H9 (cell line): ENCODE data around the gene QSER1. TPM values are rescaled to one million over a fixed set of nuclear protein-coding genes. Genes with fewer than 3 reads are reported as not detected.

Experiments
- DNase-seq: peaks from one replicate; pipeline ENCODE4 v3.0.0-alpha.2; 2017
- H2AFZ ChIP-seq: one replicate; pipeline ENCODE4 v1.6.1; 2013; ENCODE audit warnings: mild to moderate bottlenecking, low read length, control low read depth, moderate library complexity
- H2AK5ac ChIP-seq: 2 replicates; pipeline ENCODE4 v1.6.1; 2013; ENCODE audit warnings: low read length, control low read depth, mixed read lengths; ENCODE audit not compliant: insufficient read length
- H2BK120ac ChIP-seq: one replicate; pipeline ENCODE4 v1.6.1; 2013; ENCODE audit warnings: low read depth, mild to moderate bottlenecking, low read length, control low read depth, inconsistent platforms; ENCODE audit not compliant: poor library complexity, severe bottlenecking
- H2BK12ac ChIP-seq: 2 replicates; pipeline ENCODE4 v1.6.1; 2013; ENCODE audit warnings: low read length, control low read depth, mixed read lengths, low read depth; ENCODE audit not compliant: insufficient read length
- H2BK15ac ChIP-seq: 2 replicates; pipeline ENCODE4 v1.6.1; 2013; ENCODE audit warnings: low read depth, low read length, control low read depth
- H2BK20ac ChIP-seq: one replicate; pipeline ENCODE4 v1.6.1; 2013; ENCODE audit warnings: low read depth, mild to moderate bottlenecking, low read length, control low read depth, inconsistent platforms; ENCODE audit not compliant: poor library complexity, severe bottlenecking
- H2BK5ac ChIP-seq: 2 replicates; pipeline ENCODE4 v1.6.1; 2013; ENCODE audit warnings: low read length, control low read depth, mixed read lengths; ENCODE audit not compliant: insufficient read length
- H3K14ac ChIP-seq: 2 replicates; pipeline ENCODE4 v1.6.1; 2013; ENCODE audit warnings: low read length, control low read depth; ENCODE audit not compliant: insufficient read depth
- H3K18ac ChIP-seq: 2 replicates; pipeline ENCODE4 v1.6.1; 2013; ENCODE audit warnings: low read depth, mild to moderate bottlenecking, mixed read lengths, low read length, control low read depth; ENCODE audit not compliant: insufficient read length
- H3K23ac ChIP-seq: 2 replicates; pipeline ENCODE4 v1.6.1; 2013; ENCODE audit warnings: low read length, control low read depth, mixed read lengths, low read depth; ENCODE audit not compliant: insufficient read length
- H3K23me2 ChIP-seq: 2 replicates; pipeline ENCODE4 v1.6.1; 2013; ENCODE audit warnings: low read depth, mild to moderate bottlenecking, mixed read lengths, low read length, control low read depth; ENCODE audit not compliant: insufficient read length, poor library complexity, severe bottlenecking
- H3K27ac ChIP-seq: 2 replicates; pipeline ENCODE4 v1.5.1; 2013; ENCODE audit warnings: low read length, control low read depth, mixed read lengths, low read depth; ENCODE audit not compliant: insufficient read length
- H3K27me3 ChIP-seq: 2 replicates; pipeline ENCODE4 v1.6.1; 2013; ENCODE audit warnings: low read length, control low read depth, inconsistent platforms; ENCODE audit not compliant: insufficient read depth
- H3K4ac ChIP-seq: 2 replicates; pipeline ENCODE4 v1.6.1; 2013; ENCODE audit warnings: low read depth, mild to moderate bottlenecking, control low read depth, inconsistent platforms, low read length, moderate library complexity
- H3K4me1 ChIP-seq: 2 replicates; pipeline ENCODE4 v1.6.1; 2013; ENCODE audit warnings: low read length, control low read depth, inconsistent platforms; ENCODE audit not compliant: insufficient read depth
- H3K4me2 ChIP-seq: 2 replicates; pipeline ENCODE4 v1.6.1; 2013; ENCODE audit warnings: low read length, control low read depth, mixed read lengths; ENCODE audit not compliant: insufficient read length, insufficient read depth
- H3K56ac ChIP-seq: 2 replicates; pipeline ENCODE4 v1.6.1; 2013; ENCODE audit warnings: low read depth, mild to moderate bottlenecking, mixed read lengths, low read length, control low read depth; ENCODE audit not compliant: insufficient read length
- H3K79me1 ChIP-seq: 2 replicates; pipeline ENCODE4 v1.6.1; 2013; ENCODE audit warnings: low read depth, mild to moderate bottlenecking, moderate library complexity, low read length, control low read depth, inconsistent platforms; ENCODE audit not compliant: insufficient read depth, poor library complexity, severe bottlenecking
- H3K79me2 ChIP-seq: 2 replicates; pipeline ENCODE4 v1.6.1; 2013; ENCODE audit warnings: low read length, control low read depth, inconsistent platforms; ENCODE audit not compliant: insufficient read depth
- H3K9ac ChIP-seq: 2 replicates; pipeline ENCODE4 v1.6.1; 2013; ENCODE audit warnings: low read length, control low read depth, mixed read lengths; ENCODE audit not compliant: insufficient read length; ENCODE audit errors: extremely low read depth
- H3K9me3 ChIP-seq: one replicate; pipeline ENCODE4 v1.6.1; 2013; ENCODE audit warnings: low read depth, low read length, inconsistent platforms; ENCODE audit not compliant: control insufficient read depth
- H3T11ph ChIP-seq: one replicate; pipeline ENCODE4 v1.6.1; 2013; ENCODE audit warnings: mild to moderate bottlenecking, low read length, control low read depth, inconsistent platforms
- H4K20me1 ChIP-seq: one replicate; pipeline ENCODE4 v1.6.1; 2013; ENCODE audit not compliant: control insufficient read depth, insufficient read length, insufficient read depth
- H4K5ac ChIP-seq: 2 replicates; pipeline ENCODE4 v1.6.1; 2013; ENCODE audit warnings: low read depth, mild to moderate bottlenecking, mixed read lengths, low read length, control low read depth; ENCODE audit not compliant: insufficient read length
- H4K8ac ChIP-seq: replicated peaks from 2 replicates; pipeline ENCODE4 v1.6.1; 2013; ENCODE audit warnings: low read length, control low read depth, mixed read lengths, low read depth; ENCODE audit not compliant: insufficient read length
- H4K91ac ChIP-seq: 2 replicates; pipeline ENCODE4 v1.6.1; 2013; ENCODE audit warnings: low read depth, mild to moderate bottlenecking, moderate library complexity, mixed read lengths, low read length, control low read depth; ENCODE audit not compliant: insufficient read length
- H3K27ac Mint-ChIP-seq, 3 experiments: 2 replicates in 2 of 3; 3 replicates in 1 of 3; pipeline ENCODE4 v1.8.0; 2020 to 2021; ENCODE audit warnings: mixed read lengths in 3 of 3, mild to moderate bottlenecking in 1 of 3, moderate library complexity in 1 of 3
- H3K27me3 Mint-ChIP-seq: 2 replicates; pipeline ENCODE4 v1.8.0; 2021; ENCODE audit warnings: low read depth, mild to moderate bottlenecking, moderate library complexity, mixed read lengths
- H3K36me3 Mint-ChIP-seq, 3 experiments: 2 replicates in 2 of 3; 3 replicates in 1 of 3; pipeline ENCODE4 v1.8.0; 2020 to 2021; ENCODE audit warnings: low read depth in 3 of 3, mixed read lengths in 3 of 3; ENCODE audit not compliant: insufficient read depth in 1 of 3
- H3K4me1 Mint-ChIP-seq, 2 experiments: 2 replicates each; pipeline ENCODE4 v1.8.0; 2020; ENCODE audit warnings: mixed read lengths in 2 of 2
- H3K4me3 Mint-ChIP-seq, 2 experiments: 2 replicates in 1 of 2; 3 replicates in 1 of 2; pipeline ENCODE4 v1.8.0; 2020 to 2021; ENCODE audit warnings: mild to moderate bottlenecking in 2 of 2, mixed read lengths in 2 of 2, moderate library complexity in 1 of 2
- H3K9me3 Mint-ChIP-seq, 2 experiments: 2 replicates in 1 of 2; 3 replicates in 1 of 2; pipeline ENCODE4 v1.8.0; 2020; ENCODE audit warnings: mild to moderate bottlenecking in 2 of 2, mixed read lengths in 2 of 2, moderate library complexity in 1 of 2
- WGBS: extraction: QIAGEN DNeasy Blood & Tissue Kit; methylation state at CpG from one replicate; pipeline ENCODE4 v1.1.7; 2013; ENCODE audit warnings: missing lambda C conversion rate, low lambda C conversion rate, mixed read lengths; ENCODE audit not compliant: insufficient read length; ENCODE audit errors: extremely low coverage; 5-methylcytosine and 5-hydroxymethylcytosine counted together
- total RNA-seq: library from RNA; stranded (reverse); gene quantifications from 2 replicates; pipeline ENCODE4 v1.2.1, GENCODE V29; 2021
- TF ChIP-seq, protein P1 (sequence below): fragments of 200-600 bp; sonication (generic); conservative IDR thresholded peaks from 3 replicates; pipeline ENCODE4 v1.8.0; 2021; ENCODE audit warnings: antibody characterized with exemption, mild to moderate bottlenecking

Gene QSER1
- total RNA-seq, 1 experiment from 2014 or later: 139 TPM

DNA sequence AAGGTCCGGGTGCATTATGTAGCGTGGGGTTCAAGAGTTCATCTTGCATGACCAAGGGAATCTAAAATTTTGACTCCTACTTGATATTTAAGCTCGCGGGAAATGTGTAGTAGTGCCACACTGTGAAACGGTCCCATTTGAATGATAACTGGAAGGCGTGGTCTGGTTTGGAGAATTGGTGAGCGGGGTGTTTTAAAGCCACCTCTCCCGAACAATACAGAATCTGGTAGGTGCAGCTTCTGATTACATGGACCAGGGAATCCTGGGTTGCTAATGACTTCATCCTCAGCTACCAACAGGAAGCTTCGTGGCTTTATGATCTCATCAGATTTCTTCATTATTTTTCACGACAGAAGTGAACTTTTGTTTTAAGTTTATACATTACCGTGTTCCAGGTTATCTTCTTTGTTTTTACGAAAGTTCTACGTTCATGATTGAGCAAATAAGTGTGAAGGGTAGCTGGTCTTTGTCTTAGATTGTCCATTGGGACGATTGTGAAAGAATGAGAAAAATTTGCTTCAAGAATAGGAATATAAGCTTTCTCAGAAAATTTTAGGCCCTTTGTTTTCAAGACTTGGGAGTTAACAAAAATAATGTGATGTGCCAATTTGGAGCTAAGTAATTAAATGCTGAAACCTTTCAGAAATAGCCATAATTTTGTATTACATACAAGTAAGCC, 1.7 kb downstream of the QSER1 start:
- H4K91ac ChIP-seq: no peak overlapping the region
- H3K27ac Mint-ChIP-seq: peak overlapping the region; percentile 98 to 99 (median 98)
- no peak overlapping the region for H3K56ac ChIP-seq
- H2AFZ ChIP-seq: no peak overlapping the region
- no peaks in the 10 kb centered on the region for H3K9me3 ChIP-seq
- H3K4me2 ChIP-seq: peak overlapping the region; percentile 85
- no peak overlapping the region for H2BK20ac ChIP-seq
- peaks cover 4% of the 10 kb centered on the region for H3K23me2 ChIP-seq
- no peak overlapping the region; the same call in 1 of the 2 replicates for H3K14ac ChIP-seq
- H3K4me1 Mint-ChIP-seq: peaks cover 46 to 49% of the 10 kb centered on the region in 2 experiments
- H3K79me2 ChIP-seq: peaks cover 54% of the 10 kb centered on the region
- H2BK120ac ChIP-seq: no peak overlapping the region
- no peak overlapping the region for H3K18ac ChIP-seq
- no peaks in the 10 kb centered on the region for H3K27me3 ChIP-seq
- H3K23ac ChIP-seq: no peak overlapping the region
- peaks cover 2% of the 10 kb centered on the region for H3K79me1 ChIP-seq
- peak overlapping the region; percentile 76 for H3K27ac ChIP-seq
- no peak overlapping the region for H4K8ac ChIP-seq
- peak; percentile 62 for DNase-seq
- H3T11ph ChIP-seq: no peak overlapping the region
- H3K4me3 Mint-ChIP-seq: peak overlapping the region; percentile 90 to 95
- TF ChIP-seq, protein P1, sequence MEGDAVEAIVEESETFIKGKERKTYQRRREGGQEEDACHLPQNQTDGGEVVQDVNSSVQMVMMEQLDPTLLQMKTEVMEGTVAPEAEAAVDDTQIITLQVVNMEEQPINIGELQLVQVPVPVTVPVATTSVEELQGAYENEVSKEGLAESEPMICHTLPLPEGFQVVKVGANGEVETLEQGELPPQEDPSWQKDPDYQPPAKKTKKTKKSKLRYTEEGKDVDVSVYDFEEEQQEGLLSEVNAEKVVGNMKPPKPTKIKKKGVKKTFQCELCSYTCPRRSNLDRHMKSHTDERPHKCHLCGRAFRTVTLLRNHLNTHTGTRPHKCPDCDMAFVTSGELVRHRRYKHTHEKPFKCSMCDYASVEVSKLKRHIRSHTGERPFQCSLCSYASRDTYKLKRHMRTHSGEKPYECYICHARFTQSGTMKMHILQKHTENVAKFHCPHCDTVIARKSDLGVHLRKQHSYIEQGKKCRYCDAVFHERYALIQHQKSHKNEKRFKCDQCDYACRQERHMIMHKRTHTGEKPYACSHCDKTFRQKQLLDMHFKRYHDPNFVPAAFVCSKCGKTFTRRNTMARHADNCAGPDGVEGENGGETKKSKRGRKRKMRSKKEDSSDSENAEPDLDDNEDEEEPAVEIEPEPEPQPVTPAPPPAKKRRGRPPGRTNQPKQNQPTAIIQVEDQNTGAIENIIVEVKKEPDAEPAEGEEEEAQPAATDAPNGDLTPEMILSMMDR: no peak
- no peak overlapping the region for H2BK15ac ChIP-seq
- WGBS: no CpG with 5 or more reads among the region's 14 CpGs
- no peaks in the 10 kb centered on the region for H3K27me3 Mint-ChIP-seq
- no peak overlapping the region for H4K5ac ChIP-seq
- peak overlapping the region; percentile 85 for H3K9ac ChIP-seq
- H4K20me1 ChIP-seq: no peaks in the 10 kb centered on the region
- H3K9me3 Mint-ChIP-seq: peaks cover 8% of the 10 kb centered on the region in 2 experiments
- peaks cover 6% of the 10 kb centered on the region for H3K4me1 ChIP-seq
- peaks cover 11 to 47% (median 42%) of the 10 kb centered on the region in 3 experiments for H3K36me3 Mint-ChIP-seq
- H3K4ac ChIP-seq: no peak overlapping the region; the same call in 1 of the 2 replicates
- no peak overlapping the region for H2BK5ac ChIP-seq
- no peak overlapping the region for H2AK5ac ChIP-seq
- H2BK12ac ChIP-seq: no peak overlapping the region
